ENCODE results near the gene TGFB2.

- no peak for TF ChIP-seq EZH2phosphoT487 (IDR thresholded peaks at IDR 0.05; ENCODE audit: insufficient read depth, low read depth)
- no peak for TF ChIP-seq EZH2 (IDR thresholded peaks at IDR 0.05; ENCODE audit: insufficient read depth, poor library complexity, severe bottlenecking)
Observed at GRCh38 chr1:218296162-218296561, 49.0 kb upstream of the TGFB2 start.

Data from GM23248 (cell line).